Neural progenitor cell (in vitro differentiated cells): ENCODE results near the gene ITPA. TPM values are rescaled to one million over a fixed set of nuclear protein-coding genes. Genes with fewer than 3 reads are reported as not detected.

Source experiments
- DNase-seq: peaks from one replicate; pipeline ENCODE4 v3.0.0-alpha.2; 2016; ENCODE audit warnings: low spot score
- H2AFZ ChIP-seq: fragments of 200-600 bp; sonication (generic); replicated peaks from 2 replicates; pipeline ENCODE4 v1.6.1; 2016; ENCODE audit warnings: antibody characterized with exemption
- H3F3A ChIP-seq: fragments of 200-600 bp; sonication (generic); 2 replicates; pipeline ENCODE4 v1.6.1; 2016; ENCODE audit warnings: antibody characterized with exemption, low read depth
- H3K27ac ChIP-seq: fragments of 200-600 bp; sonication (generic); 2 replicates; pipeline ENCODE4 v1.5.1; 2016; ENCODE audit warnings: mild to moderate bottlenecking
- H3K27me3 ChIP-seq: fragments of 200-600 bp; sonication (generic); 2 replicates; pipeline ENCODE4 v1.6.1; 2016; ENCODE audit warnings: mild to moderate bottlenecking, moderate library complexity
- H3K36me3 ChIP-seq: fragments of 200-600 bp; sonication (generic); 2 replicates; pipeline ENCODE4 v1.5.1; 2016
- H3K4me1 ChIP-seq: fragments of 200-600 bp; sonication (generic); 2 replicates; pipeline ENCODE4 v1.6.1; 2016; ENCODE audit warnings: mixed run types
- H3K4me2 ChIP-seq: fragments of 200-600 bp; sonication (generic); 2 replicates; pipeline ENCODE4 v1.6.1; 2016
- H3K4me3 ChIP-seq: fragments of 200-600 bp; sonication (generic); 2 replicates; pipeline ENCODE4 v1.5.1; 2016
- H3K79me2 ChIP-seq: fragments of 200-600 bp; sonication (generic); 2 replicates; pipeline ENCODE4 v1.6.1; 2016; ENCODE audit warnings: low read depth
- H3K9ac ChIP-seq: fragments of 200-600 bp; sonication (generic); 2 replicates; pipeline ENCODE4 v1.6.1; 2016
- H3K9me3 ChIP-seq: fragments of 200-600 bp; sonication (generic); 2 replicates; pipeline ENCODE4 v1.5.1; 2016; ENCODE audit warnings: low read depth
- H4K20me1 ChIP-seq: fragments of 200-600 bp; sonication (generic); 2 replicates; pipeline ENCODE4 v1.6.1; 2016; ENCODE audit warnings: low read depth
- H3K27ac Mint-ChIP-seq: 3 replicates; pipeline ENCODE4 v1.8.0; 2021; ENCODE audit warnings: mixed read lengths
- H3K27me3 Mint-ChIP-seq: 2 replicates; pipeline ENCODE4 v1.8.0; 2022; ENCODE audit warnings: low read depth, mild to moderate bottlenecking, inconsistent platforms, moderate library complexity, mixed read lengths; ENCODE audit not compliant: insufficient read depth
- H3K36me3 Mint-ChIP-seq: 3 replicates; pipeline ENCODE4 v1.8.0; 2021; ENCODE audit warnings: mixed read lengths
- H3K4me1 Mint-ChIP-seq: 3 replicates; pipeline ENCODE4 v1.8.0; 2021; ENCODE audit warnings: mixed read lengths
- H3K4me3 Mint-ChIP-seq: 3 replicates; pipeline ENCODE4 v1.8.0; 2021; ENCODE audit warnings: mild to moderate bottlenecking, moderate library complexity, mixed read lengths
- H3K9me3 Mint-ChIP-seq: 3 replicates; pipeline ENCODE4 v1.8.0; 2020; ENCODE audit warnings: mixed read lengths
- CTCF ChIP-seq: fragments of 200-600 bp; sonication (generic); IDR thresholded peaks from 2 replicates; pipeline ENCODE4 v1.5.1; 2017; ENCODE audit warnings: antibody characterized with exemption, mild to moderate bottlenecking
- EZH2 ChIP-seq: fragments of 200-600 bp; sonication (generic); IDR thresholded peaks from 2 replicates; pipeline ENCODE4 v1.6.1; 2017; ENCODE audit warnings: antibody characterized with exemption, mild to moderate bottlenecking, moderate library complexity
- EZH2phosphoT487 ChIP-seq: fragments of 200-600 bp; sonication (generic); IDR thresholded peaks from 2 replicates; pipeline ENCODE4 v1.6.1; 2017; ENCODE audit warnings: antibody characterized with exemption
- total RNA-seq: library from RNA; depleted of rRNA; stranded (reverse); fragments of >200 nt; gene quantifications from 2 replicates; pipeline ENCODE4 v1.2.3, GENCODE V29; 2015; ENCODE audit warnings: low replicate concordance

The ITPA gene
- total RNA-seq, 1 donor from 2014 or later, result 18.2 TPM

- H3K27ac ChIP-seq, result no peak overlapping the region
- Mint-ChIP-seq H3K4me3 (no peak overlapping the region), H3K27me3 (peaks cover 4% of the 10 kb centered on the region), H3K4me1 (no peaks in the 10 kb centered on the region), H3K9me3 (no peaks in the 10 kb centered on the region), H3K36me3 (peaks cover 11% of the 10 kb centered on the region), H3K27ac (no peak overlapping the region)
- H4K20me1 ChIP-seq, result no peaks in the 10 kb centered on the region
- no peaks in the 10 kb centered on the region for H3K27me3 ChIP-seq
- H3K79me2 ChIP-seq, result no peaks in the 10 kb centered on the region
- no peak for TF ChIP-seq EZH2
- TF ChIP-seq CTCF, result no peak
- TF ChIP-seq EZH2phosphoT487, result no peak
- H3K4me2 ChIP-seq, result no peak overlapping the region
- no peaks in the 10 kb centered on the region for H3K4me1 ChIP-seq
- H3K4me3 ChIP-seq, result no peak overlapping the region
- H3F3A ChIP-seq, result no peaks in the 10 kb centered on the region
- H3K9ac ChIP-seq, result no peak overlapping the region
- no peak overlapping the region for H2AFZ ChIP-seq
- no peaks in the 10 kb centered on the region for H3K36me3 ChIP-seq
- H3K9me3 ChIP-seq, result no peaks in the 10 kb centered on the region
- no peak for DNase-seq
Measured at GRCh38 chr20:3270051-3270450, 60.8 kb downstream of the ITPA start.

GRCh38 chr20:3273371-3273770, 64.1 kb downstream of the ITPA start:
- Histone ChIP-seq H3F3A (no peaks in the 10 kb centered on the region), H3K79me2 (no peaks in the 10 kb centered on the region), H2AFZ (no peak overlapping the region), H3K4me1 (no peaks in the 10 kb centered on the region), H3K4me2 (no peak overlapping the region), H3K27ac (no peak overlapping the region), H3K36me3 (no peaks in the 10 kb centered on the region), H3K9ac (no peak overlapping the region), H3K9me3 (no peaks in the 10 kb centered on the region), H3K27me3 (no peaks in the 10 kb centered on the region), H3K4me3 (no peak overlapping the region), H4K20me1 (no peaks in the 10 kb centered on the region)
- Mint-ChIP-seq H3K27me3 (peaks cover 3% of the 10 kb centered on the region), H3K4me1 (peaks cover 8% of the 10 kb centered on the region), H3K36me3 (peaks cover 17% of the 10 kb centered on the region), H3K4me3 (no peak overlapping the region), H3K9me3 (no peaks in the 10 kb centered on the region), H3K27ac (no peak overlapping the region)
- no peak for TF ChIP-seq CTCF
- no peak for TF ChIP-seq EZH2
- no peak for TF ChIP-seq EZH2phosphoT487
- DNase-seq, result no peak

Other genes with a start within 250 kb of the ITPA start
- gene GNRH2, start 165.9 kb upstream of the ITPA start, total RNA-seq, result 0.37 TPM in 1 of 2 replicates, not detected in the other
- gene MRPS26, start 163.4 kb upstream of the ITPA start, total RNA-seq, result 37.0 and 71.8 TPM in 2 replicates
- not detected in 2 replicates for gene OXT, start 137.9 kb upstream of the ITPA start, total RNA-seq
- not detected in 2 replicates for gene AVP, start 124.8 kb upstream of the ITPA start, total RNA-seq
- 13.2 and 17.7 TPM in 2 replicates for gene FASTKD5, start 49.6 kb upstream of the ITPA start, total RNA-seq
- gene UBOX5, start 49.6 kb upstream of the ITPA start, total RNA-seq, result 3.7 and 6.2 TPM in 2 replicates
- gene LZTS3, start 35.9 kb upstream of the ITPA start, total RNA-seq, result 3.7 and 12.5 TPM in 2 replicates
- 27.9 and 58.4 TPM in 2 replicates for gene DDRGK1, start 4.8 kb upstream of the ITPA start, total RNA-seq
- 0.95 and 3.4 TPM in 2 replicates for gene SLC4A11, start 29.7 kb downstream of the ITPA start, total RNA-seq
- gene DNAAF9, start 198.2 kb downstream of the ITPA start, total RNA-seq, result 14.1 and 15.1 TPM in 2 replicates